Stomach smooth muscle (tissue), 2 donors: ENCODE results near the gene ROPN1L.
"Not testable (repeated sequence)": the region's sequence is repeated elsewhere in the genome, so short reads cannot be mapped to it uniquely, and the experiment has no call there.

Source experiments
- H3K27ac ChIP-seq: one replicate; pipeline ENCODE4 v1.7.0; 2013; ENCODE audit warnings: mild to moderate bottlenecking, low read length, inconsistent platforms
- H3K27me3 ChIP-seq, 2 donors: one replicate each; pipeline ENCODE4 v1.7.0; 2013; ENCODE audit warnings: low read length in 2 of 2; ENCODE audit not compliant: insufficient read depth in 2 of 2, control insufficient read depth in 1 of 2
- H3K36me3 ChIP-seq, 2 donors: one replicate each; pipeline ENCODE4 v1.7.0; 2013; ENCODE audit warnings: low read length in 2 of 2; ENCODE audit not compliant: control insufficient read depth in 2 of 2, insufficient read depth in 2 of 2
- H3K4me1 ChIP-seq: one replicate; pipeline ENCODE4 v1.7.0; 2013; ENCODE audit warnings: low read length; ENCODE audit not compliant: control insufficient read depth, insufficient read depth
- H3K4me3 ChIP-seq, 2 donors: one replicate each; pipeline ENCODE4 v1.7.0; 2013; ENCODE audit warnings: low read length in 2 of 2
- H3K9ac ChIP-seq, 2 donors: one replicate each; pipeline ENCODE4 v1.7.0; 2013; ENCODE audit warnings: low read length in 2 of 2, mild to moderate bottlenecking in 1 of 2
- H3K9me3 ChIP-seq, 2 donors: one replicate each; pipeline ENCODE4 v1.7.0; 2013; ENCODE audit warnings: low read length in 2 of 2; ENCODE audit not compliant: control insufficient read depth in 2 of 2
- donor health status: healthy.
- donor health status: Pancreatic carcinoma.

Gene ROPN1L

GRCh38 chr5:10489810-10490426 lies 48.2 kb downstream of the ROPN1L start:
- Histone ChIP-seq H3K9ac (no peak overlapping the region), H3K27ac (no peak overlapping the region), H3K36me3 (no peaks in the 10 kb centered on the region), H3K4me3 (no peak overlapping the region), H3K27me3 (peaks cover 0 to 3% of the 10 kb centered on the region in 2 donors), H3K9me3 (peaks cover 0 to 2% of the 10 kb centered on the region in 2 donors), H3K4me1 (no peaks in the 10 kb centered on the region)

GRCh38 chr5:10490927-10491672 lies 49.4 kb downstream of the ROPN1L start:
- H3K9ac ChIP-seq: no peak overlapping the region
- peaks cover 0 to 3% of the 10 kb centered on the region in 2 donors for H3K27me3 ChIP-seq
- H3K36me3 ChIP-seq: no peaks in the 10 kb centered on the region

GRCh38 chr5:10491673-10492026 lies 50.0 kb downstream of the ROPN1L start:
- no peaks in the 10 kb centered on the region for H3K36me3 ChIP-seq
- H3K9ac ChIP-seq: no peak overlapping the region
- no peaks in the 10 kb centered on the region for H3K4me1 ChIP-seq
- H3K9me3 ChIP-seq: peaks cover 0 to 4% of the 10 kb centered on the region in 2 donors
- H3K27ac ChIP-seq: no peak overlapping the region
- no peak overlapping the region for H3K4me3 ChIP-seq
- peaks cover 0 to 3% of the 10 kb centered on the region in 2 donors for H3K27me3 ChIP-seq

More at GRCh38 chr5:10490927-10491672, 49.4 kb downstream of the ROPN1L start:
- peaks cover 0 to 4% of the 10 kb centered on the region in 2 donors for H3K9me3 ChIP-seq
- H3K27ac ChIP-seq: no peak overlapping the region
- H3K4me1 ChIP-seq: no peaks in the 10 kb centered on the region
- no peak overlapping the region for H3K4me3 ChIP-seq

- Histone ChIP-seq H3K4me1 (no peaks in the 10 kb centered on the region), H3K36me3 (no peaks in the 10 kb centered on the region), H3K9ac (no peak overlapping the region), H3K9me3 (peaks cover 0 to 4% of the 10 kb centered on the region in 2 donors), H3K27ac (no peak overlapping the region), H3K27me3 (peaks cover 0 to 3% of the 10 kb centered on the region in 2 donors), H3K4me3 (no peak overlapping the region)
Measured at GRCh38 chr5:10493884-10494283, 52.2 kb downstream of the ROPN1L start.

GRCh38 chr5:10494497-10494896 lies 52.8 kb downstream of the ROPN1L start:
- not testable (repeated sequence) for H3K4me3 ChIP-seq, H3K27ac ChIP-seq, H3K36me3 ChIP-seq, H3K9me3 ChIP-seq, H3K27me3 ChIP-seq, H3K4me1 ChIP-seq, H3K9ac ChIP-seq

DNA sequence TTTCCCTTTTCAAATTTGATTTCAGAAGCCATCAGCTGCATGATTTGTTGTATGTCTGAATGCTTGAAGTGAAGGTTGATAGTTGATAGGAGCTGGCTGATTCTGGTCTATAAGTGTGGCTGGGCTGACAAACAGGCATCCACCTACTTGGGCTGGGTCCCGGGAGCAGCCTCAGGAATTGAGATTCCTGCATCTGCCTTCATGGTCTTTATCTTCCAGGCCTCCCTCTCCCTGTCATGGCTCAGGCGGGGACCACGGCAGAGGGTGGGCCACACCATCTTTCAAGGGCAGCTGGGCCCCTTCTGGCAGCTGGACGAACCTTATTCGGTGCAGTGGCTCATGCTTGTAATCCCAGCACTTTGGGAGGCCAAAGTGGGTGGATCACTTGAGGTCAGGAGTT lies 55.9 kb downstream of the ROPN1L start:
- peaks cover 0 to 3% of the 10 kb centered on the region in 2 donors for H3K27me3 ChIP-seq
- H3K4me3 ChIP-seq: no peak overlapping the region
- H3K9me3 ChIP-seq: peaks cover 0 to 4% of the 10 kb centered on the region in 2 donors
- H3K9ac ChIP-seq: no peak overlapping the region
- H3K4me1 ChIP-seq: no peaks in the 10 kb centered on the region
- H3K36me3 ChIP-seq: no peaks in the 10 kb centered on the region
- no peak overlapping the region for H3K27ac ChIP-seq

GRCh38 chr5:10498350-10498749 lies 56.7 kb downstream of the ROPN1L start:
- H3K9ac ChIP-seq: no peak overlapping the region
- H3K27me3 ChIP-seq: no peaks in the 10 kb centered on the region
- no peak overlapping the region for H3K4me3 ChIP-seq
- no peaks in the 10 kb centered on the region for H3K36me3 ChIP-seq
- H3K4me1 ChIP-seq: no peaks in the 10 kb centered on the region
- H3K27ac ChIP-seq: no peak overlapping the region
- peaks cover 0 to 4% of the 10 kb centered on the region in 2 donors for H3K9me3 ChIP-seq

- Histone ChIP-seq H3K36me3 (no peaks in the 10 kb centered on the region), H3K4me1 (no peaks in the 10 kb centered on the region), H3K9ac (no peak overlapping the region), H3K4me3 (no peak overlapping the region), H3K9me3 (peaks cover 0 to 4% of the 10 kb centered on the region in 2 donors), H3K27ac (no peak overlapping the region), H3K27me3 (no peaks in the 10 kb centered on the region)
Measured at GRCh38 chr5:10499066-10499465, 57.4 kb downstream of the ROPN1L start.

DNA sequence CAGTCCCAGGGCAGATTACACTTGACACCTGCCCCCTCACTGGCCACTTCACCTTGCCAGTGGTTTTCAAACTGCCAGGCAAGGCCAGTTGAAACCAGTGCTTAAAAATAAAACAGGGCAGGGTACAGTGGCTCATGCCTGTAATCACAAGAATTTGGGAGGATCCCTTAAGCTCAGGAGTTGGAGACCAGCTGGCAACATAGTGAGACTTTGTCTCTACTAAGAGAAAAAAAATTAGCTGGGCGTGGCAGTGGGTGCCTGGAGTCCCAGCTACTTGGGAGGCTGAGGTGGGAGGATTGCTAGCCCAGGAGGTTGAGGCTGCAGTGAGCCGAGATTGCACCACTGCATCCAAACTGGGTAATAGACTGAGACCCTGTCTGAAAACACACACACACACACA lies 58.1 kb downstream of the ROPN1L start:
- Histone ChIP-seq H3K9me3 (peaks cover 0 to 4% of the 10 kb centered on the region in 2 donors), H3K36me3 (no peaks in the 10 kb centered on the region), H3K27ac (no peak overlapping the region), H3K4me1 (no peaks in the 10 kb centered on the region), H3K9ac (no peak overlapping the region), H3K27me3 (no peaks in the 10 kb centered on the region), H3K4me3 (no peak overlapping the region)

DNA sequence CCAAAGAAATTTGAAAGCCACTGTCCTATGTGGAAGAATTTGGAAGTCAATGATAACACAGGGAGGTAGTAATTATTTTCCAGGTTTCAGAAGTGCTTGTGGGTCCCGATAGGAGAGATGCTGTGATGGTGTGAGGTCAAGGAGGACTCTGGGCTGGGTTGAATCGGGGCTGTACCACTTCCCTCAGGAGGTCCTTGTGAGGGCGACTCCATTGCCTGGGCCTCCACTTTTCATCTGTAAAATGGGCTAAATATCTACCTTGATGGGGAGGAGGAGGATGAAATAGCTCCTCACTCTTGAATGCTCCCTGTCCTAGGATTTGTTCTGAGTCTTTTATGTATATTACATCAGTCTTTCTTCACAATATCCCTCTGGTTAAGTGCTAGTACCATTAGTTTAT lies 59.0 kb downstream of the ROPN1L start:
- H3K9me3 ChIP-seq: no peaks in the 10 kb centered on the region
- H3K4me3 ChIP-seq: no peak overlapping the region
- H3K27ac ChIP-seq: no peak overlapping the region
- H3K4me1 ChIP-seq: no peaks in the 10 kb centered on the region
- no peak overlapping the region for H3K9ac ChIP-seq
- no peaks in the 10 kb centered on the region for H3K36me3 ChIP-seq
- H3K27me3 ChIP-seq: no peaks in the 10 kb centered on the region

DNA sequence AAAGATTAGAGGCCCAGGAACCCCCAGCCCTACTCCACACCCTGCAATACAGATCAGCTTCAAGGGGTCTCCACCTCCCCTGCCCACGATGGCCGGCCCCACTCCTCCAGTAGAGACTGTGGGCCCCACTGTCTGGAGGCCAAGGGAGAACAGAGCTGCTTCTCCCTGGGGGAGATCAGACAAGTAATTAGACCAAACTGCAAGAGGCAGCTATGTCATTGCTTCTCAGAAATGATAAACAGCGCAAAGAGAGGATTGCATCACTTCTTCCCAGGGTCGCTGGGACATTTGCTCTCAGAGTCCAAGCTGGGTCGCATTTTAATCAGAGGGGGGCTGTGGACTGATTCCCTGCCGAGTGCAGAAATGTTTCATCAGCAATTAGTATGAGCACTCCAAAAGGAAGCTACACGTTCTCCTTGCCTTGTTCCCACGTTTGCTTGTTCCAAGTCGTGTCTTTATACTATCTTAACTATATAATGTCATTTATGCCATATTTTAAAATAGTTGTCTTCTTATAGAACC lies 59.9 kb downstream of the ROPN1L start:
- Histone ChIP-seq H3K27ac (no peak overlapping the region), H3K9me3 (no peaks in the 10 kb centered on the region), H3K4me1 (no peaks in the 10 kb centered on the region), H3K27me3 (no peaks in the 10 kb centered on the region), H3K9ac (no peak overlapping the region), H3K36me3 (no peaks in the 10 kb centered on the region), H3K4me3 (no peak overlapping the region)
